Activated naive CD8-positive, alpha-beta T cell treated with anti-CD3 and anti-CD28 coated beads, Interleukin-2, amount 10 ng/mL, durations not matched to agents 7 days and 5 days (primary cell): ENCODE data around the gene AADAC. TPM values are rescaled to one million over a fixed set of nuclear protein-coding genes. Genes with fewer than 3 reads are reported as not detected.
"Not testable (repeated sequence)": the region's sequence is repeated elsewhere in the genome, so short reads cannot be mapped to it uniquely, and the experiment has no call there.

Experiments
- ATAC-seq: fragments of 150-1000 bp; cut with Tn5 transposase; one replicate; pipeline ENCODE4 v1.10.0; 2021; ENCODE audit warnings: low read depth, moderate library complexity
- POLR2A ChIA-PET: fragments of 350-600 bp; sonication (Branson Sonifier 250); formaldehyde crosslinking; loops from one replicate; lab custom pipeline; 2021; ENCODE audit warnings: antibody characterized with exemption; lab: Charles Lee
- DNase-seq: peaks from one replicate; pipeline ENCODE4 v3.0.0; 2021
- H3K27ac Mint-ChIP-seq: one replicate; pipeline ENCODE4 v1.8.0; 2022; ENCODE audit warnings: mild to moderate bottlenecking, mixed read lengths
- H3K27me3 Mint-ChIP-seq: one replicate; pipeline ENCODE4 v1.8.0; 2022; ENCODE audit warnings: mild to moderate bottlenecking, moderate library complexity, mixed read lengths
- H3K36me3 Mint-ChIP-seq: one replicate; pipeline ENCODE4 v1.8.0; 2021; ENCODE audit warnings: mild to moderate bottlenecking, mixed read lengths
- H3K4me1 Mint-ChIP-seq: one replicate; pipeline ENCODE4 v1.8.0; 2021; ENCODE audit warnings: mixed read lengths
- H3K4me3 Mint-ChIP-seq: one replicate; pipeline ENCODE4 v1.8.0; 2022; ENCODE audit warnings: mild to moderate bottlenecking, moderate library complexity, mixed read lengths
- H3K9me3 Mint-ChIP-seq: one replicate; pipeline ENCODE4 v1.8.0; 2021; ENCODE audit warnings: mixed read lengths
- total RNA-seq, 2 experiments: library from RNA; stranded (reverse); gene quantifications; one replicate each; pipeline ENCODE4 v1.2.3, GENCODE V29; 2021

Gene AADAC
- total RNA-seq, 2 experiments from 2014 or later, result not detected

GRCh38 chr3:151874079-151874478 lies 60.2 kb downstream of the AADAC start:
- POLR2A ChIA-PET, H3K9me3 Mint-ChIP-seq, DNase-seq, H3K27me3 Mint-ChIP-seq, H3K27ac Mint-ChIP-seq, H3K36me3 Mint-ChIP-seq, ATAC-seq, H3K4me3 Mint-ChIP-seq: not testable (repeated sequence)
- H3K4me1 Mint-ChIP-seq, result peaks cover 13% of the 10 kb centered on the region

- ATAC-seq (peak; percentile 22), DNase-seq (no peak)
- peaks cover 16% of the 10 kb centered on the region for H3K4me1 Mint-ChIP-seq
- POLR2A ChIA-PET, result interaction anchor here (0.8 kb wide), 1 partner anchor 17 kb away, joined by 3 read pairs; no protein-coding TSS in a partner anchor
- peak overlapping the region; percentile 61 for H3K4me3 Mint-ChIP-seq
- H3K27ac Mint-ChIP-seq, result no peak overlapping the region
- H3K27me3 Mint-ChIP-seq, result no peaks in the 10 kb centered on the region
- H3K9me3 Mint-ChIP-seq, result no peaks in the 10 kb centered on the region
- no peaks in the 10 kb centered on the region for H3K36me3 Mint-ChIP-seq
Observed at GRCh38 chr3:151875759-151876158, 61.8 kb downstream of the AADAC start.

DNA sequence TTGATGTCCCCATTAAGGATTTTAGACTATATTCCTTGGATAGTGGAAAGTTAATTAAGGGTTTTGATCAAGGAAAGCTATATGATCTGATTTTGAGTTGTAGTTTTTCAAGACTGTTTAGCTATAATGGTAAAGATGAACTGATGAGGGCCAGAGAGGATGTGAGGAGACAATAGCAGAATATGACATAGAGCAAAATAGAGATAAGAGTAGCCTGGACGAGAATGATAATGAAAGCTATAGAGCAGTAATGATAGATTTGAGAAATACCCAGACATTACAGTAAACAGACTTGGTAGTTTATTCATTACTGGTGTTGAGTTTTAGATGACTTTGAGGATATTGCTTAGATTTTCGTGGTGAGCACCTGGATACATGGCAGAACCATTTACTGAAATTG lies 63.4 kb downstream of the AADAC start:
- H3K4me1 Mint-ChIP-seq, result peaks cover 8% of the 10 kb centered on the region
- no peaks in the 10 kb centered on the region for H3K27me3 Mint-ChIP-seq
- no peaks in the 10 kb centered on the region for H3K36me3 Mint-ChIP-seq
- POLR2A ChIA-PET, result no interaction called here
- no peak overlapping the region for H3K27ac Mint-ChIP-seq
- no peaks in the 10 kb centered on the region for H3K9me3 Mint-ChIP-seq
- H3K4me3 Mint-ChIP-seq, result no peak overlapping the region
- no peak for DNase-seq
- ATAC-seq, result no peak

Other genes with a start within 250 kb of the AADAC start
- gene AADACL2, start 80.2 kb upstream of the AADAC start, total RNA-seq, result not detected
- gene SUCNR1, start 59.5 kb downstream of the AADAC start, total RNA-seq, result under 1 TPM; 0.06 to 0.08 TPM